Measurements from ENCODE around the gene RABEPK. TPM values are rescaled to one million over a fixed set of nuclear protein-coding genes. Genes with fewer than 3 reads are reported as not detected.
"Not testable (repeated sequence)": the region's sequence is repeated elsewhere in the genome, so short reads cannot be mapped to it uniquely, and the experiment has no call there.

Gene RABEPK
- total and polyA plus RNA-seq, 2 of the 4 experiments (the other 2 are of a cell fraction), result 43.9 to 59.7 TPM

DNA sequence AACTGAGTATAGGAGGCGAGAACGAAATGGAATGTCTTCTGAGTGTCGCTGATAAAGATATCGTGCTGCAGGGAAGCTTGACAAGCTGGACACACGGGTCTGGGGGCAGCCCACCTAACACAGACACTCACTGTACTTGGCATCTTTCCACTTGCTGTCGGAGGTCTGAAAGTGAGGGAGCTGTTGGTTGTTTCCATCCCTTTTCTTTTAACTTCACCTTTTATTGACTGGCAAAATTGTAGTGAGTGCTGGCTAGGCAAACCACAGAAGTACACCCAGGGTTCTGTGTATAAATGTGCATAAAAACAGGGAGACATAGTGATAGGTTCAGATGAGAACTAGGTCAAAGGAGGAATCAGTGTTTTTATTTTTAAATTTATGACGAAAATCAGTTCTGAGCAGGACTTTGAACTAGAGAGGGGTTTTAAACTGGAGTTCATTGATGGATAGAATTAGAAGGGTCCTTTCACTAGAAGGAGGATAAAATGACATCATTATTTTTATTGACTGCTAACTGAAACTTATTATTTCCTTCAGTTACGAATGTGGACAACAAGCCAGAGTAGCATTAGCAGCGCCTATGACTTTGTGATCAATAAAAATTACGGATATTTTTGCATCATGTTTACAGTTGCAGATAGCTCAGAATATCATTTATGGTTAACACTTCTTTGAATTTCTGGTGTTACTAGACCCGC lies 62.1 kb downstream of the RABEPK start:
- Histone ChIP-seq H3K56ac (ENCODE audit: extremely low read depth, insufficient read depth, low read length) (peak overlapping the region; percentile 56; the same call in 1 of the 2 replicates), H2BK120ac (ENCODE audit: low read depth, low read length) (peak overlapping the region; percentile 26; the same call in 1 of the 2 replicates), H3K18ac (ENCODE audit: low read depth, low read length) (no peak overlapping the region), H2AFZ (replicated peaks; ENCODE audit: low read length, poor library complexity) (peak overlapping the region; percentile 94), H3K27ac (ENCODE audit: insufficient read depth, low read length) (peak overlapping the region; percentile 74), H3K14ac (replicated peaks; ENCODE audit: low read depth, low read length) (peak overlapping the region; percentile 98), H3K4me1 (ENCODE audit: control insufficient read depth, insufficient read depth, low read length) (0 out of 2 replicates have a peak, but pooled peaks cover 2% of the 10 kb centered on the region), H4K20me1 (ENCODE audit: insufficient read depth, low read length) (peaks cover 26% of the 10 kb centered on the region), H3K4me2 (ENCODE audit: low read depth, low read length) (peak overlapping the region; percentile 83), H2AK5ac (ENCODE audit: low read depth, low read length) (peak overlapping the region; percentile 57), H2BK15ac (ENCODE audit: low read depth, low read length) (no peak overlapping the region), H3K4ac (ENCODE audit: low read depth, low read length) (peak overlapping the region; percentile 63), H3K23ac (ENCODE audit: low read depth, low read length) (peak overlapping the region; percentile 87), H2AK9ac (replicated peaks; ENCODE audit: low read depth, low read length, poor library complexity) (peak overlapping the region; percentile 84), H3K27me3 (ENCODE audit: control insufficient read depth, insufficient read depth, low read length) (no peaks in the 10 kb centered on the region), H2BK20ac (ENCODE audit: low read depth, low read length) (no peak overlapping the region), H3K79me1 (ENCODE audit: low read depth in 1 of 2, low read length in 2 of 2) (peaks cover 0 to 31% of the 10 kb centered on the region in 2 experiments; a peak in 2 of 4 replicates), H3K9me1 (ENCODE audit: insufficient read depth, low read length) (peaks cover 3% of the 10 kb centered on the region; the same call in 1 of the 2 replicates), H2BK5ac (ENCODE audit: low read depth, low read length, poor library complexity, severe bottlenecking) (peak overlapping the region; percentile 27), H3K4me3 (ENCODE audit: insufficient read depth, low read depth, low read length) (peak overlapping the region; percentile 68), H3K9ac (ENCODE audit: low read depth, low read length) (peak overlapping the region; percentile 85), H3K36me3 (ENCODE audit: control insufficient read depth, insufficient read depth, low read length) (peaks cover 7% of the 10 kb centered on the region; the same call in 1 of the 2 replicates), H3K9me3 (ENCODE audit: control insufficient read depth, insufficient read depth, low read length) (no peaks in the 10 kb centered on the region), H4K5ac (ENCODE audit: low read depth, low read length) (no peak overlapping the region), H4K8ac (ENCODE audit: low read depth in 2 of 2, low read length in 2 of 2) (peak overlapping the region; percentile 14 to 80; a peak in 2 of 4 replicates), H4K91ac (ENCODE audit: insufficient read depth, low read depth, low read length) (peak overlapping the region; percentile 50; the same call in 1 of the 2 replicates)
- 33% methylated on average over 3 of the region's 11 CpGs; no CpG with 5 or more reads in 1 of the 2 experiments for WGBS, 2 experiments (ENCODE audit: extremely low coverage in 2 of 2, insufficient read length in 1 of 2)
- in situ Hi-C loops (cut with MboI; ENCODE audit: low sequenced_read_pairs) (no loop called here), intact Hi-C loops (cut with micrococcal nuclease) (loop anchor here (5.0 kb wide), 1 partner anchor 80 kb away; no protein-coding TSS in a partner anchor), dilution Hi-C loops (cut with HindIII; ENCODE audit: low sequenced_read_pairs, unreplicated experiment) (no loop called here)
- no TSS peak for BruUV-seq (replicated peaks)
- POLR2A ChIA-PET (ENCODE audit: unreplicated experiment), result interaction anchor here (1.0 kb wide), 1 partner anchor 21 kb away, joined by 3 read pairs; no protein-coding TSS in a partner anchor
- CTCF ChIA-PET, result interaction anchor here (1.0 kb wide), 1 partner anchor 22 kb away, joined by 3 read pairs; no protein-coding TSS in a partner anchor
- TF ChIP-seq MAFK (IDR thresholded peaks at IDR 0.05; ENCODE audit: low read depth, low read length) (no peak), MAZ (IDR thresholded peaks at IDR 0.05; ENCODE audit: borderline replicate concordance, low read depth, low read length) (no peak)
- no peak for DNase-seq
- peak; percentile 9 for ATAC-seq (ENCODE audit: low read depth)

DNA sequence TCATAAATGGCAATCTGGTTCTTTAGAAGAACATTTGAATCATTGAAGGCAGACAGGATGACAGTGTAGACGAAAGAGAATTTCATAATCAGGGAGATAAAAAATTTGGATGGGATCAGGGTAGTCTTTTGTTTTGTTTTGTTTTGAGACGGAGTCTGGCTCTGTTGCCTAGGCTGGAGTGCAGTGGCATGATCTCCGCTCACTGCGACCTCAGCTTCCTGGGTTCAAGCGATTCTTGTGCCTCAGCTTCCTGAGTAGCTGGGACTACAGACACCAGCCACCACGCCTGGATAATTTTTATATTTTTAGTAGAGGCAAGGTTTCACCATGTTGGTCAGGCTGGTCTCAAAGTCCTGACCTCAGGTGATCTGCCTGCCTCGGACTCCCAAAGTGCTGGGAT lies 63.7 kb downstream of the RABEPK start:
- H2AK5ac ChIP-seq (ENCODE audit: low read depth, low read length); H3K9ac ChIP-seq (ENCODE audit: low read depth, low read length); ATAC-seq (ENCODE audit: low read depth); H3K18ac ChIP-seq (ENCODE audit: low read depth, low read length); H3K36me3 ChIP-seq (ENCODE audit: control insufficient read depth, insufficient read depth, low read length); in situ Hi-C loops (cut with MboI; ENCODE audit: low sequenced_read_pairs); H3K27me3 ChIP-seq (ENCODE audit: control insufficient read depth, insufficient read depth, low read length); H3K4me2 ChIP-seq (ENCODE audit: low read depth, low read length); dilution Hi-C loops (cut with HindIII; ENCODE audit: low sequenced_read_pairs, unreplicated experiment); H2AK9ac ChIP-seq (replicated peaks; ENCODE audit: low read depth, low read length, poor library complexity); H2BK5ac ChIP-seq (ENCODE audit: low read depth, low read length, poor library complexity, severe bottlenecking); H3K14ac ChIP-seq (replicated peaks; ENCODE audit: low read depth, low read length); H2BK15ac ChIP-seq (ENCODE audit: low read depth, low read length); H2AFZ ChIP-seq (replicated peaks; ENCODE audit: low read length, poor library complexity); H3K23ac ChIP-seq (ENCODE audit: low read depth, low read length); H3K56ac ChIP-seq (ENCODE audit: extremely low read depth, insufficient read depth, low read length); H2BK120ac ChIP-seq (ENCODE audit: low read depth, low read length); H4K91ac ChIP-seq (ENCODE audit: insufficient read depth, low read depth, low read length); H4K8ac ChIP-seq (ENCODE audit: low read depth in 2 of 2, low read length in 2 of 2); BruUV-seq (replicated peaks); H3K4me1 ChIP-seq (ENCODE audit: control insufficient read depth, insufficient read depth, low read length); H3K9me3 ChIP-seq (ENCODE audit: control insufficient read depth, insufficient read depth, low read length); H3K4ac ChIP-seq (ENCODE audit: low read depth, low read length); H3K9me1 ChIP-seq (ENCODE audit: insufficient read depth, low read length); H4K5ac ChIP-seq (ENCODE audit: low read depth, low read length); H3K4me3 ChIP-seq (ENCODE audit: insufficient read depth, low read depth, low read length); H2BK20ac ChIP-seq (ENCODE audit: low read depth, low read length); DNase-seq; H3K27ac ChIP-seq (ENCODE audit: insufficient read depth, low read length): not testable (repeated sequence)
- intact Hi-C loops (cut with micrococcal nuclease), result loop anchor here (5.0 kb wide), 1 partner anchor 78 kb away; no protein-coding TSS in a partner anchor
- Histone ChIP-seq H3K79me1 (ENCODE audit: low read depth in 1 of 2, low read length in 2 of 2) (peaks cover 0 to 42% of the 10 kb centered on the region in 2 experiments; a peak in 3 of 4 replicates), H4K20me1 (ENCODE audit: insufficient read depth, low read length) (peaks cover 33% of the 10 kb centered on the region)
- 100% methylated on average over 4 of the region's 7 CpGs; no CpG with 5 or more reads in 1 of the 2 experiments for WGBS, 2 experiments (ENCODE audit: extremely low coverage in 2 of 2, insufficient read length in 1 of 2)
- ChIA-PET CTCF (interaction anchor here (0.6 kb wide), 1 partner anchor 625 kb away, joined by 3 read pairs; no protein-coding TSS in a partner anchor), POLR2A (ENCODE audit: unreplicated experiment) (interaction anchor here (0.7 kb wide), 1 partner anchor 9 kb away, joined by 4 read pairs; no protein-coding TSS in a partner anchor)
